ENCODE measurements around the gene PRR30. TPM values are rescaled to one million over a fixed set of nuclear protein-coding genes. Genes with fewer than 3 reads are reported as not detected.

Gene PRR30
- total and polyA plus RNA-seq, 2 experiments from 2014 or later: not detected

GRCh38 chr2:27186613-27187345 lies 47.6 kb upstream of the PRR30 start:
- H3K79me2 ChIP-seq (replicated peaks; ENCODE audit: insufficient read depth): no peaks in the 10 kb centered on the region
- no peak overlapping the region for H3K4me3 ChIP-seq
- DNase-seq (ENCODE audit: low spot score) (no peak), ATAC-seq (no peak)
- no peaks in the 10 kb centered on the region for H3K36me3 ChIP-seq (ENCODE audit: insufficient read depth)
- Mint-ChIP-seq H3K9me3 (no peaks in the 10 kb centered on the region), H3K4me3 (no peak overlapping the region), H3K27me3 (ENCODE audit: insufficient read depth, low read depth, poor library complexity) (peaks cover 2% of the 10 kb centered on the region), H3K27ac (no peak overlapping the region), H3K36me3 (ENCODE audit: low read depth) (no peaks in the 10 kb centered on the region), H3K4me1 (no peaks in the 10 kb centered on the region)
- no peaks in the 10 kb centered on the region for H4K20me1 ChIP-seq (replicated peaks; ENCODE audit: insufficient read depth)
- no peaks in the 10 kb centered on the region for H3K4me1 ChIP-seq (ENCODE audit: insufficient read depth)
- no peaks in the 10 kb centered on the region for H3K27me3 ChIP-seq (ENCODE audit: insufficient read depth)
- H2AFZ ChIP-seq: no peak overlapping the region
- no peak overlapping the region for H3K27ac ChIP-seq (ENCODE audit: low read depth)
- TF ChIP-seq CTCF (conservative IDR thresholded peaks at IDR 0.05; ENCODE audit: low read depth in 2 of 2): no peak
- TF ChIP-seq POLR2AphosphoS5 (IDR thresholded peaks at IDR 0.05; ENCODE audit: low read depth): no peak
- TF ChIP-seq EZH2 (IDR thresholded peaks at IDR 0.05; ENCODE audit: low read depth, unreplicated experiment): no peak
- no peak for TF ChIP-seq ZNF462 (CRISPR knock-in tag; IDR thresholded peaks at IDR 0.05)
- no peak for TF ChIP-seq NANOG (IDR thresholded peaks at IDR 0.05; ENCODE audit: borderline replicate concordance)
- no peak for TF ChIP-seq ETS1 (IDR thresholded peaks at IDR 0.05)
- no peak for TF ChIP-seq STAT1 (IDR thresholded peaks at IDR 0.05; ENCODE audit: unreplicated experiment)
- no peak for TF ChIP-seq JUNB (IDR thresholded peaks at IDR 0.05; ENCODE audit: unreplicated experiment)
- TF ChIP-seq ZNF331 (CRISPR knock-in tag; IDR thresholded peaks at IDR 0.05; ENCODE audit: low read depth): no peak
- TF ChIP-seq ZNF114 (CRISPR knock-in tag; IDR thresholded peaks at IDR 0.05): no peak
- no peak for TF ChIP-seq CREB1 (CRISPR knock-in tag; IDR thresholded peaks at IDR 0.05; ENCODE audit: low read depth)
- TF ChIP-seq REST (IDR thresholded peaks at IDR 0.05; ENCODE audit: unreplicated experiment): no peak
- TF ChIP-seq EZH2phosphoT487 (IDR thresholded peaks at IDR 0.05; ENCODE audit: unreplicated experiment): no peak
- H3F3A ChIP-seq (replicated peaks; ENCODE audit: low read depth): no peaks in the 10 kb centered on the region
- H3K9me2 ChIP-seq (ENCODE audit: insufficient read depth): no peaks in the 10 kb centered on the region
- H3K4me2 ChIP-seq: no peak overlapping the region
